ENCODE data around the gene DHCR7. TPM values are rescaled to one million over a fixed set of nuclear protein-coding genes. Genes with fewer than 3 reads are reported as not detected.

Gene DHCR7
- total RNA-seq, 2 experiments from 2014 or later, result 66.4 to 68.9 TPM

DNA sequence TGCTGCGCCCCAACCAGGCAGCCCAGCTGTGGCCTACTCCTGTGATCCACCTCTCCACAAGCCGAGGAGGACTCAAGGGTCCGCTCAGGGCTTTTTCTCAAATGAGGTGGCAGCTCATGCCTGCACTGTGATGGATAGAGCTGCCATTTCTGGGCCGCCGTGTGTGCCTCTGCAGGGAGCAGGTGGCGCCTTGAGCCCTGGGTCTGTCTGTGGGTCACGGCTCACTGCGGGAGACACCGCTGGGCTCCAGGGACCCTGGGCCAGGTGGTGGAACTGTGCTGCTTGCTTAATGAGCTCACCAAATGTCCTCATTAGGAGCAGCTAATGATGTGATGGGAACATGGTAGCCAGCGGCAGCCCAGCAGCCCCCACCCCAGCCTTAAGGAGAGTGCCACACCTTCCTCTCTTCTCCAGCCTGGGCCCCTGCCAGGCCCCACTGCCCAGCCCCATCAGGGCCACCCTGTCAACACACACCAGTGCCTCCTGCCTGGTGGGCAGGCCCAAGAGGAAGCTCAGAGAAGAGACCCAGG, 50.8 kb downstream of the DHCR7 start:
- Mint-ChIP-seq H3K4me3 (no peak overlapping the region), H3K27ac (no peak overlapping the region), H3K27me3 (peaks cover 3% of the 10 kb centered on the region), H3K36me3 (ENCODE audit: low read depth) (no peaks in the 10 kb centered on the region), H3K4me1 (ENCODE audit: low read depth) (no peaks in the 10 kb centered on the region), H3K9me3 (no peaks in the 10 kb centered on the region)
- POLR2A ChIA-PET, result no interaction called here
- ATAC-seq, result no peak
- TF ChIP-seq, protein P1, sequence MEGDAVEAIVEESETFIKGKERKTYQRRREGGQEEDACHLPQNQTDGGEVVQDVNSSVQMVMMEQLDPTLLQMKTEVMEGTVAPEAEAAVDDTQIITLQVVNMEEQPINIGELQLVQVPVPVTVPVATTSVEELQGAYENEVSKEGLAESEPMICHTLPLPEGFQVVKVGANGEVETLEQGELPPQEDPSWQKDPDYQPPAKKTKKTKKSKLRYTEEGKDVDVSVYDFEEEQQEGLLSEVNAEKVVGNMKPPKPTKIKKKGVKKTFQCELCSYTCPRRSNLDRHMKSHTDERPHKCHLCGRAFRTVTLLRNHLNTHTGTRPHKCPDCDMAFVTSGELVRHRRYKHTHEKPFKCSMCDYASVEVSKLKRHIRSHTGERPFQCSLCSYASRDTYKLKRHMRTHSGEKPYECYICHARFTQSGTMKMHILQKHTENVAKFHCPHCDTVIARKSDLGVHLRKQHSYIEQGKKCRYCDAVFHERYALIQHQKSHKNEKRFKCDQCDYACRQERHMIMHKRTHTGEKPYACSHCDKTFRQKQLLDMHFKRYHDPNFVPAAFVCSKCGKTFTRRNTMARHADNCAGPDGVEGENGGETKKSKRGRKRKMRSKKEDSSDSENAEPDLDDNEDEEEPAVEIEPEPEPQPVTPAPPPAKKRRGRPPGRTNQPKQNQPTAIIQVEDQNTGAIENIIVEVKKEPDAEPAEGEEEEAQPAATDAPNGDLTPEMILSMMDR (IDR thresholded peaks at IDR 0.05), result no peak
- intact Hi-C loops (cut with micrococcal nuclease), result no loop called here
- no peak for DNase-seq
- CTCF ChIA-PET, result no interaction called here

DNA sequence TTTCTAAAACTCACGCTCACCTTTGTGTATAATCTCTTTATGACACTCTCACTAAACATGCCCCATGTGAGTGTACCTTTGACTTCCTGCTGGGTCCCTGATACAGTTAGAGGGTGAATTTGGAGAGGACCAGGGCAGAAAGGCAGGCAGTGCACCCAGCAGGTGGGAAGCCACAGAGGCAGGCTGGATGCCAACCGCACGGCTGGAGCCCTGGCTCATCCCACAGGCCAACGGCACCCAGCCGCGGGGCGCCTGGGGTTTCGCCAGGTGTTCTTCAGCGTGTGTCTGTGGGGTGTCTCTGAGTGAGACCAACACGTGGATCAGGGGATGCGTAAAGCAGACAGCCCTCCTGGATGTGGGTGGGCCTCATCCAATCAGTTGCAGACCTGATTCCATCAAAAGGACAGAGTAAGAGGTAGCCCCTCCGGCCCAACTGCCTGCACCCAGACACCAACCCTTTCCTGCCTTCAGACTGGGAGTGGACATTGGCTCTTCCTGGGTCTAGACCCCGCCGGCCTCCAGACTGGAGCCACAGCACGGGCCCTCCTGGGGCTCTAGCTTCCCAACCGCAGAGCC, 51.6 kb downstream of the DHCR7 start:
- no peak for ATAC-seq
- TF ChIP-seq, protein P1 (IDR thresholded peaks at IDR 0.05), result no peak
- H3K27me3 Mint-ChIP-seq, result peaks cover 3% of the 10 kb centered on the region
- POLR2A ChIA-PET, result no interaction called here
- no peaks in the 10 kb centered on the region for H3K36me3 Mint-ChIP-seq (ENCODE audit: low read depth)
- H3K9me3 Mint-ChIP-seq, result no peaks in the 10 kb centered on the region
- no peak overlapping the region for H3K27ac Mint-ChIP-seq
- H3K4me1 Mint-ChIP-seq (ENCODE audit: low read depth), result no peaks in the 10 kb centered on the region
- intact Hi-C loops (cut with micrococcal nuclease), result no loop called here
- CTCF ChIA-PET, result no interaction called here
- H3K4me3 Mint-ChIP-seq, result no peak overlapping the region
- DNase-seq, result no peak

DNA sequence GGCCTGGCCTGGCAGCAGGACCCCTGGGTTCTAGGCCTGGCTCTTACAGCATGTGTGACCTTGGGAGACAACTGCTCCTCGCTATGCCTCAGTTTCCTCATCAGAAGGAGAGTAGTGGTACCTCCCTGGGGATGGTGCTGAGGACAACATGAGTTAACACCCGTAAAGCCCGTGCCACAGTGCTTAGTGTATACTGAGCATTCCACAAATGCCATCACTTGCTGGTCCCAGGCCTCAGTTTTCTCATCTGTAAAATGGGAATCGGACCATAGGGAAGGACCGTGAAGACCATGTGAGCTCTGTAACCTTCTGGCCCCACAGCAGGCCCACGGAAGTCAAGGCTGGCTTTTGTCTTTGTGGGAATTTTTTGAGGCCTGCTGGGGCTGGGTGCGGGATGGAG, 52.4 kb downstream of the DHCR7 start:
- H3K4me3 Mint-ChIP-seq, result no peak overlapping the region
- H3K9me3 Mint-ChIP-seq, result no peaks in the 10 kb centered on the region
- ATAC-seq (no peak), DNase-seq (no peak)
- TF ChIP-seq, protein P1 (IDR thresholded peaks at IDR 0.05), result no peak
- intact Hi-C loops (cut with micrococcal nuclease), result no loop called here
- H3K27ac Mint-ChIP-seq, result no peak overlapping the region
- peaks cover 3% of the 10 kb centered on the region for H3K27me3 Mint-ChIP-seq
- no peaks in the 10 kb centered on the region for H3K36me3 Mint-ChIP-seq (ENCODE audit: low read depth)
- ChIA-PET POLR2A (no interaction called here), CTCF (no interaction called here)
- no peaks in the 10 kb centered on the region for H3K4me1 Mint-ChIP-seq (ENCODE audit: low read depth)

DNA sequence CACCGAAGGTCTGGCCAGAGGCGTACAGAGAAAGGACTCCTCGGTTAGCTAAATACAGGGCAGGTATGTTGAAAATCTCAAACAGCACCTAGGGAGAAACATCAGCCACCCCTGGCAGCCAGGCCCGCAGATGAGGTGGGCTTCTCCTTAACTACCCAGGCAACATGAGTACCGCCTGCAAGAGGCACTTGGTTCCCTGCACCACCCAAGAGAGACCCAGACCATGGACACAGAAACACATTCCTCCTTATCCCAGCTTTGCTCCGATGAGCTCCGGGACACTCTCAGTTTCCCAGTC, 53.0 kb downstream of the DHCR7 start:
- no peak for ATAC-seq
- H3K36me3 Mint-ChIP-seq (ENCODE audit: low read depth), result no peaks in the 10 kb centered on the region
- ChIA-PET CTCF (no interaction called here), POLR2A (no interaction called here)
- TF ChIP-seq, protein P1 (IDR thresholded peaks at IDR 0.05), result no peak
- H3K4me3 Mint-ChIP-seq, result no peak overlapping the region
- intact Hi-C loops (cut with micrococcal nuclease), result no loop called here
- H3K27ac Mint-ChIP-seq, result no peak overlapping the region
- peaks cover 3% of the 10 kb centered on the region for H3K27me3 Mint-ChIP-seq
- no peak for DNase-seq
- no peaks in the 10 kb centered on the region for H3K9me3 Mint-ChIP-seq
- no peaks in the 10 kb centered on the region for H3K4me1 Mint-ChIP-seq (ENCODE audit: low read depth)

DNA sequence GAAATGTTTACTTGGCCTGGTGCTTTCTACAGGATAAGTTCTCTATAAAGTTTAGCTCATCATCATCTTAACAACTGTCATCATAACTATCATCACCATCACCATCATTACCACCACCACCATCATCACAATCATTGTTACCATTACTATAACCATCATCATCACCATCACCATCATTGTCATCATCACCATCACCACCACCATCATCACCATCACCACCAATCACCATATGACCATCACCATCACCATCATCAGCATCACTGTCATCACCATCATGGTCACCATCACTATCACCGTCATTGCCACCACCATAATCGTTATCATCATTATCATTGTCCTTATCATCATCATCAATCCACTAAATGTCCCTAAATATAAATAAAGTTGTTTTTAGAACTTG, 54.9 kb downstream of the DHCR7 start:
- Mint-ChIP-seq H3K27me3 (peaks cover 3% of the 10 kb centered on the region), H3K36me3 (ENCODE audit: low read depth) (no peaks in the 10 kb centered on the region), H3K27ac (no peak overlapping the region), H3K9me3 (no peaks in the 10 kb centered on the region), H3K4me3 (no peak overlapping the region), H3K4me1 (ENCODE audit: low read depth) (no peaks in the 10 kb centered on the region)
- no peak for DNase-seq
- intact Hi-C loops (cut with micrococcal nuclease), result no loop called here
- ATAC-seq, result no peak
- CTCF ChIA-PET, result no interaction called here
- POLR2A ChIA-PET, result interaction anchor here (1.4 kb wide), 1 partner anchor 20 kb away, joined by 4 read pairs; no protein-coding TSS in a partner anchor
- TF ChIP-seq, protein P1 (IDR thresholded peaks at IDR 0.05), result no peak
